NT2/D1 (cell line): ENCODE measurements around the gene GBP6.

ENCODE experiments used
- SUZ12 ChIP-seq: IDR thresholded peaks from 2 replicates; pipeline ENCODE4 v1.6.1; 2011; ENCODE audit not compliant: insufficient read length, insufficient read depth; ENCODE audit errors: extremely low read depth
- YY1 ChIP-seq: IDR thresholded peaks from 2 replicates; pipeline ENCODE4 v1.6.1; 2011; ENCODE audit not compliant: insufficient read length, insufficient read depth
- ZNF274 ChIP-seq: IDR thresholded peaks from 2 replicates; pipeline ENCODE4 v1.6.1; 2011; ENCODE audit warnings: mild to moderate bottlenecking, low read depth, low read length

DNA sequence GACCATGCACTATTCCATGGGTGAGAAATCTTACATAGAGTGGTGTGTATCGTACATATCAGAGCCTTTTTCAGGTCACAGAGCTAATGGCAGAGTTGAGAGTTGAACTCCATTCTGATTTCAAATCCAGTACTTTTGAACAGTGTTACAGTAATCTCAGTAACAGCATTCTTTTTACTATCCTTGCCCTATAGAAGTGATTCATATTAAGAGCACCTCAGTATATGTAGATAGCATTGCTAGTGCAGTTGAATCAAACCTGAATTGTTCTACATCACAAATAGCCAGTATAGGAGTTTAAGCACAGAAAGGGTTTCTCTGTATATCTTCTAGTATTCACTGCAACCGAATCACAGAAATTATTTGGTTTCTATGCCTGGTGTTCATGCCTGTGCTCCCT is 11.4 kb upstream of the GBP6 start:
- TF ChIP-seq YY1 = no peak
- TF ChIP-seq SUZ12 = no peak
- no peak for TF ChIP-seq ZNF274
